Fibroblast of upper back skin (primary cell): Measurements from ENCODE around the gene RFPL3.
A peak's percentile ranks its signal among the peaks of the same experiment; 100 is the strongest.
"Not testable (repeated sequence)": the region's sequence is repeated elsewhere in the genome, so short reads cannot be mapped to it uniquely, and the experiment has no call there.

Source experiments
- DNase-seq: peaks from one replicate; pipeline ENCODE4 v3.0.0-alpha.2; 2013

The RFPL3 gene

DNA sequence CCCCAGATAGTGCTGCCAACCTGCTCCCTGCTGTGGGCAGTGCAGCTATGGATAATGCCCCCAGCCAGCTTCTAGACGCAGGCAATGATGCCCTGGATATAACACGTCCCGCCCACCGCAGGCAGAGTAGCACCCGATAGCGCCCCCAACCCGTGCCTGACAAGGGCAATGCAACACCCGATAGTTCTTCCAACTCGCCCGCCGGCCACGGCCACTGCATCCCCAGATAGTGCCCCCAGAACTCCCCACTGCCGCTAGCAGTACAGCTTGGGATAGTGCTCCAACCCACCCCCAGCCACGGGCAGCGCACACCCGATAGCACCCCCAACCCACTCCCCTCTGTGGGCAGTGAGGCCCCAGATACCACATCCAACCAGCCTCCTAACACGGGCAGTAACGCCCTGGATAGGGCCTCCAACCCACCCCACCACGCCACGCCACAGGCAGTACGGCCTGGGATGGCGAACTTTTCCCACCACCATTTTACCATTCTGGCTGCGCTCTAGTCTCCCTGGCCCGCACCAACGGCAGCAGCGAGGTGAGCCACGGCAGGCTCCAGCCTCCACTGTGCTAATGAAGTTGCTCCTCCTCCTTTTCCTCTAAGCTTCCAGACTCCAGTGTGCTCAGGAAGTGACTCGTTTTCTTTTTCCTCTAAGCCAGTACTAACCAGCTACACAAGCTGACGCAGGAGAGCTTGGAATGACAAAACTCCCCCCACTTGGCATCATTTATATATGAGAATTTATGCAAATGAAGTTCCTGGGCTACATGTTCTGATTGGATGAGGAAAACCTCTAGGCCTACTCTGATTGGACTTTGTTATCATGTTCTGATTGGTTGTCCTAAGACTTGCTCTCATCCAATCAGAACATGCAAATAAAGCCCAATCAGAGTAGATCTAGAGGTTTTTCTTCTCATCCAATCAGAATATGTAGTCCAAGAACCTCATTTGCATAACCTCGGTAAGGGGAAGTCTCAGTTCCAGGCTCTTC lies 3.0 kb upstream of the RFPL3 start:
- peak; percentile 69 for DNase-seq

DNA sequence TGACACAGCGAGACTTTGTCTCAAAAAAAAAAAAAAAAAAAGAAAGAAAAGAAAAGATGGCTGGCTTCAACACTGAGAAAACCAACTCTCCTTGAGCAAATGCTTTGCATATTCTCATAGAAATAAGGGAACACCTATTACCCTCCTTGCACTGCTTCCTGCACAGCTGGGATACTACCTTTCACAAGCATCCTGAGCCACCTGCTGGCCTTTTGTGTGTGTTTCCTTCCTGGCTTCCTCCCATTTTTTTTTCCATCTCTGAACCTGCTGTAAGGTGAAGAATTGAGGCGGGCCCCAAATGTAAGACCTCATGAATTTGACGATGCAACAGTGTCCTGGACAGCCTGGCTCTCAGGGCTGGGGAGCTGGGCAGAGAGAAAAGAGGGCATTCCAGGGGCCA lies 1.9 kb upstream of the RFPL3 start:
- no peak for DNase-seq

DNA sequence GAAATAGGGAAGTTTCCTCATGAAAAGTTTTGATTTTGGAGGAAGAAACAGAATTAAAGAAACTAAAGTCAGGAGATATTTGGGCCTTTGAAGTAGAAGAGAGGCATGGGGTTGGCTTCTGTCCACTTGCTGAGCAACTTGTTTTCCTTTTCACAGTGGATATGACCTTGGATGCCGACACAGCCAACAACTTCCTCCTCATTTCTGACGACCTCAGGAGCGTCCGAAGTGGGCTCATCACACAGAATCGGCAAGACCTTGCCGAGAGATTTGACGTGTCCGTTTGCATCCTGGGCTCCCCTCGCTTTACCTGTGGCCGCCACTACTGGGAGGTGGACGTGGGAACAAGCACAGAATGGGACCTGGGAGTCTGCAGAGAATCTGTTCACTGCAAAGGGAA lies 2.4 kb downstream of the RFPL3 start:
- not testable (repeated sequence) for DNase-seq

DNA sequence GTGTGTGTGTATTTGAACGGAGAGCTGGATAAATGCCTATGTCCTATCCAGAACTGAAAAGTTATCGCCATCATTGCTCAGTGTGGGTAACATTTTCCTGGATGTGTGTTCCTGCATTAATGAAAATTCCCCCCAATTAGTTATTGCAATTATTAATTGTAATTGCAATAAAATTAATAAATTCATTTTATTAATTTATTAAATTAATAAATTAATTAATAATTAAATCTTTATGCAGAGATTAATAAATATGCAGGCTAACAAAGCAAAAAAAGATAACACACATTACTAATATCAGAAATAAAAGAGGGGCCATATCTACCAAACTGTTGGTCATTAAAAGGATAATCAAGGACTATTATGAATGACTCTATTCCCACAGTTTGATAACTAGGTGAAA lies 3.6 kb downstream of the RFPL3 start:
- DNase-seq = no peak

DNA sequence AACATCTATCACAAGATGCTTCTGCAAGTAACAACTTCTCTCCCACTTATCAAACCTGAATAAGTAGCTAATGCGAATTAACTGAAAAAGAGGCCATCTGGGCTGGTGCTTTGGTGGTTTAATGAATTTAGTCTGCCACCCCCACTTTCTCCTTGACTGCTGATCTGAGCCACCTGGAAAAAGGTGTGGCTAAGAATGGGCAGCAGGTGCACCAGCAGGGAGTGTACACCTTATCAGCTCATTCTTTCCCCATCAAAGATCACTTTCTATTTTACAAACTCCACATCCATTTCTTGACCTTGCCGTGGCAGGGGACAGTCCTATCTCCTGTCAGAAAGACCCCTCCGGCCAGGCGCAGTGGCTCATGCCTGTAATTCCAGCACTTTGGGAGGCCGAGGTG lies 6.5 kb downstream of the RFPL3 start:
- no peak for DNase-seq

DNA sequence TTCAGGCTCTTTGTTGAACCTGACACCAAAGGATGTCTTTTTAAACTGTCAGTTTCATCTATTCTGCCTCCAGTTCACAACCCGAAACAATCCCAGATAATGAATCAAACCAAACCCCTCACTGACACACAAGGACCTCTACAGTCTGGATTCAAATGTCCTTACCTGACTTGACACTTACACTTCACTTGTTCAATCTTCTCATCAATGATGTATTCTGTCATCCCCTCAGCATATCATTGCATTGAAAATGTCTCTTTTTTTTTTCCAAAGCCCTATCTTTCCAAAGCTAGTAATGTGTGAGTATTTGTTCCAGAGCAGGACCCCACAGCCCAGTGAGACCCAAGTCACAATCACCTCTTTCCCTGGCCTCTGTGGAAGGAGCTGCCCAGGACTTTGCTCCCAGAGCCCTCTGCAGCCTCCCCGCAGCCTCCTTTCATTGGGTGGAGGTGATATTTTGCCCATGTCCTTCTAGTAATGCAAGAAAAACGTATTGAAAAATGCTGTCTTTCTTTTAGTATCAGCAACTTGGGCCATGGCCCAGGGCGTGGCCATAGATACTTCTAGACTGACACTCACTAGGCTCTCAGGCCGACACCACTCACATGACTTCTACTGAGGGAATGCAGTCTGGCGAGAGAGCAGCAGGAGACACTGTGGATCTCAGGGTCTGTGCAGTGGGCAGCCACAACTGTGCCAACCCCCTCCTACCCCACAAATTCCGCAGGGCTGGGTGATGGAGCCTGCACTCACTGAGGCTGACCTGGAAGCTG lies 18.2 kb downstream of the RFPL3 start:
- no peak for DNase-seq

DNA sequence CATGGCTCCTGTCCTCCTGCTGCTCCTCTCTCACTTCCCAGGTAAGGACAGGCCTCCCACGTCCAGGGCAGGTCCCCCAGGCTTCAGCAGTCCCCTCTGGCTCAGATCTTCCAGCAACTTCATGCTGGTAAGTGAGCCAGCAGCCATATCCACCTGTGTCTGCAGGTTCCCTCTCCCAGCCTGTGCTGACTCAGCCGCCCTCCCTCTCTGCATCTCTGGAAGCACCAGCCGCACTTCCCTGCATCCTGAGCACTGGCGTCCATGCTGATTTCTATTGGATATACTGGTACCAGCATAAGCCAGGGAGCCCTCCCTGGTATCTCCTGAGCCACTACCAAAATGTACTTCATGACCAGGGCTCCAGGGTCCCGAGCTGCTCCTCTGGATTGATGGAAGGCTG lies 19.0 kb downstream of the RFPL3 start:
- no peak for DNase-seq

DNA sequence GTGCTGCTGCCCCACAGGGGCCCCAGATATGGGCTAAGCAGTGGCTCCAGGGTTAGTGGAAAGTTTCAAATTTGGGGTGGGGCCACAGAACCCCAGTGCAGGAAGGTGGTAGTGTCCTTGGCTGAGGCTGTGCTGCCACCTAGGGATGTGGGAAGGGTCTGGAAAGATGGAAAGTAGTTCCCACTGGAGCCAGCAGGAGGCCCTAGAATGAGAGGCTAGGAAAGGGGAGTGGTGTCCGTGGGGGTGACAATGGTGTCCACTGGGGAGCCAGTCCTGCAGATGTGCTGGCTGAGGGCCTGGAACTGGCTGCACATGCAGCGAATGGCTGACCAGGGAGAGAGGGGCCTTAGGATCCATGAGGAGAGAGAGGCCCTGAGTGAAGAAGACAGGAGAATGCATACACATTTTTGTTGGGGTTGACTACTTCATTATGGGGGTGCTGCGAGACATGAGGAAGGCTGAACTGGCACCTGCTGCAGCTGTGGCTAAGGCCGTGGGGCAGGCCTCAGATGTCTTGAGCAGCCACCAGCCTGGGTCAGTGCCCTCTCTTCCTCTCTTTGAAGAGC lies 21.1 kb downstream of the RFPL3 start:
- peak; percentile 32 for DNase-seq

DNA sequence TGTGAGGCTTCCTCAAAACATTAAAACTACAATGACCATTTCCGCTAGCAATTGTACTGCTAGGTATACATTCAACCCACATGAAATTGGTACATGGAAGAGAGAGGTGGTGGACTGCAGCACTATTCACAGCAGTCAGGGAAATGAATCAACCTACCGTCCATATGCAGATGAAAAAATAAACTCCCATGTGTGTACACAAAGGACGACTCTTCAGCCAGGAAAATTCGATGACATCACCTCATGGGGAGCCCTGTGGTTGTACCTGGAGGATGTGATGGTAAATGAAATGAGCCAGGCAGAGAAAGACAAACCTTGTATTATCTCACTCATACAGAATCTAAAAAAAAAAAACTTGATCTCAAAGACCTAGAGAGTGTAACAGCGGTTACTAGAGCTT lies 23.3 kb downstream of the RFPL3 start:
- DNase-seq = no peak

DNA sequence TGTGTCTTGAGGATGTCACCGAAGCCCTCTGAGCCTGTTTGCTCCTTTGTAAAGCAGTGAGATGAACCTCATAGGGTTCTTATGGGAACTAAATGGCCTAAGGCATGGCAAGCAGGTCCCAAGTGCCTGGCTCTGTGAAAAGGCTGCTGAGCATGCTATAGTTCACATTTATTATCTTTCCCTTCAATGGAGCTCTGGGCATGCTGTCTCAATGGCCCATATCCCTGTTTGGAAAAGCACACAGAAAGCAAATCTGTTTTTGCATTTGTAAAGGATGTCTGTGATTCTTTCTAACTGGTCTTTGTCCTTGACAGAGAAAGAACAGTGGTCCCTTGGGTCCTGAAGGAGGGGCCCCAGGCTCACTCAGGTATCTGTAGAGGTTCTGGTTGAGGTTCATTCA lies 28.0 kb downstream of the RFPL3 start:
- no peak for DNase-seq

DNA sequence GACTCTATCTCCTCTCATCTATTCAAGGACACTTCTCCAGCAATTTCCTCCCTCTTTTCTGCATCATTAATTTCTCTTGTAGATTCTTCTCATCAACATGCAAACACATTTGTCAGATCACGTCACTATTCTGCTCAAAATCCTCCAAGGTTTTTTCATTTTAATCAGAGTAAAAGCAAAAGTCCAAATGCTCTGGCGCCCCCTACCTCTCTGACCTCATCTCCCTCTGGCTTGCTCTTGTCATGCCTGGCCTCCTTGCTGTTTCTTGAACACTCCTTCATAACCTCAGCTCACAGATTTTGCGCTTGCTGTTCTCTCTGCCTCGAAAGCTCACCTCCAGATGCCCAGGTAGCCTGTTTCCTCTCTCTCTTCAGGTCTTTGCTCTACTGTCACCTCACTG lies 32.0 kb downstream of the RFPL3 start:
- no peak for DNase-seq

DNA sequence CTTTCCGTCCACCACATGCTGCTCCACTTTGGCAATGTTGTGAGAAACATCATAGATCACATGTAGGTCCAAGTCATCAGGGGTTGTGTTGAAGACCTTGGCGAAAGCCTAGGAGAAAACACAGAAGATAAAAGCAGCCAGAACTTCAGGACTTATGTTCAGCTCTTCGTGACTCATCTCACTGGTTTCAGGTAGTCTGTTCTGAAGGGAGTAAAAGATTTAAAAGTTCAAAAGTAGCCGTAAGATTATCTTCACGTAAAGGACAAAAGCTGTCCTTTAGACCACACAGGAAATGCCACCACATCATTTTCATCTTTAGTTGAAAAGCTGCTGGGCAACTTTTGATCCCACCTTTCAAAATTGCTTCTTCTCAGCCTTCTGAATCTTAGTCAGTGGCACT lies 37.4 kb downstream of the RFPL3 start:
- DNase-seq = no peak

DNA sequence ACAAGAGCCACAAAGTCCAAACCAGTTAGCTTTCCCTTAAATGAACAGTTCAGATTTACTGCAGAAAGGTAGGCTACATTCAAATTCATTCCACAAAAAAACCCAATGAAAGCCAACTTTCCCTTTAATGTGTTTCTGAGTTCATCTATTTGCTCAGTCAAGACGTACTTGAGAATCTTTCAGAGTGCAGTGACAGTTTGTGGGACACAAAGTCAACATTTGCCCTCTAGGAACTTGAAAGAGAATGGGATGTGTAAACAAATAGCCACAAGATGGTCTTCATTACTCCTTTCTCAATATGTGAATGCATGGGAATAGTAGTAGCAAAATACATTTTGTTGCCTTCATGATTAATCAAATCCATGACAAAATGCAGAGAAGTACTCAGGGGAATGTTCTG lies 38.6 kb downstream of the RFPL3 start:
- no peak for DNase-seq

DNA sequence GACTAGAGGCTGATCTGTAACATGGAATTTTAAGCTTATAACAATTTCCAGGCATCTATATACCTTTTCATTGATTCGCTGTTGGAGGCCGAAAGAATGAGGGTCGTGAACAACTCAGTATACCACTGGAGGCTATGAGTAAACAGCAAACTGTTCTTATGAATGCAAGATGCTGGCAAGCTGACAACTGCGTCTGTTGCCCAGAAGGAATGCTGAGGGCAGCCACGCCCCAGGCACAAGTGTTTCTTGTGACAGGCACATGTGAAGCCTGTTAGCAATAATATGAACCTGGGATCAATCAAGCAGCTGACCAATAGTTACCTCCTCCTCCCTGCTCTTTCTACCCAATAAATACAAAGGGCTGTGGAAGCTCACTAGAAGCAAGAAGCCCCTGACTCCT lies 39.1 kb downstream of the RFPL3 start:
- DNase-seq = no peak

DNA sequence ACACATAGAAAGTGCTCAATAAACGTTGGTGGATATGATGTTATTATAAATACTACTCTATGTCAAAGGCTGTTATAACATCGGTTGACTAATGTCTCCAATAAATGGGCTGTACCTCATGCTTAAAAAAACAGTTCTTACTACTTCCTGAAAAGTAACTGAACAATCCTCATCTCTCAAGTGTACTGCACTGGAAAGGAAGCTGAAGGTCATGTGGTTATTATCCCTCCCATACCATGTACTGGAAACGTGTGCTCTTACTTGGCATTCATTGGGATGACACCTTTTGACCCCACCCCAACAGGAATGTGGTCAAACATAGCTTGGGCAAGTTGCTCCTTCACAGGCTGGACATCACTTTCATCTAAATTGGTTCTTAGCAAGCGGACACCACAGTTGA lies 43.8 kb downstream of the RFPL3 start:
- no peak for DNase-seq

DNA sequence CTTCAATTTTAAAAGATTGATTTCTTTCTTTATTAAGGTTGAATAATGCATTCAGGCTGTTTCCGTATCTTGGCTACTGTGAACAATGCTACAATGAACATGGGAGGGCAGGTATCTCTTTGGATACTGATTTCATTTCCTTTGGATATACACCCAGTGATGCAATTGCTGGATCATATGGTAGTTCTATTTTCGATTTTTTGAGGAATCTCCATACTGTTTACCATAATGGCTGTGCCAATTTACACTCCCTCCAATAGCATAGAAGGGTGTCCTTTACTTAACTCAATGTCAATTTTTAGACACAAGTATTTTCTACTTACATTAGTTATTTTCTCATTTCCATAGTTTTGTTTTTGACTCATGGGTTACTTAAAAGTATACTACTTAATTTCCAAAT lies 46.4 kb downstream of the RFPL3 start:
- DNase-seq = no peak

DNA sequence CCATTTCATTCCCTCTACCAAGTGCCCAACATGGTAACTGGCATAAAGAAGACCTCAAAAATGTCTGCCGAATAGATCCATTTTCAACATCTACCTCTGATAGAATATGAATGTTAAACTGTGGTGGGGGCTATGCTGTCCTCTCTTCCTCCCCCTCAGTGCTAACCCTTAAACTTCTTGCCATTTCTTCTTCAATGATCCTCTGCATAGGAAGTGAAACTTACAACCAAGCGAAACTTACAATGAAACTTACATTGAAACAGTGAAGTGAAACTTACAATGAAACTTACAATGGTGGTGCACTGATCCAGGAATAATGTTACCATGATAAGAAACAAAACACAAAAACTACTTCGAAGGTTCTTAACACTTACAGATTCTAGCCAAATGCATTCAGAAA lies 49.6 kb downstream of the RFPL3 start:
- no peak for DNase-seq

DNA sequence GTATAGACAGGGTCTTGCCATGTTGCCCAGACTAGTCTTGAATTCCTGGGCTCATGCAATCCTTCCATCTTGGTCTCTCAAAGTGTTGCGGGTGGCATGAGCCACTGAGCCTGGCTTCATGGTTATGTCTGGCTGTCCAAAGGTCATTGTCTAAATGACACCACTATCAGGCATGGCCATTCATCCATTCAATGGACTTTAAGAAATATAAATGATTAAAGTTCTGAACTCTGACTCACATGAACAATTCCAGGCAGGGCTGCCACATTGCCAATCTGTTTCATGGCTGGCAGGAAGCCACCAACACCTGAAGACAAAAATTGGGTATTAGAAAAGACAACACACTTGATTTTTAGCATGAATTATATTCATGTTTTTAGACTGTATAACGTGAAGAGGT lies 50.3 kb downstream of the RFPL3 start:
- no peak for DNase-seq

DNA sequence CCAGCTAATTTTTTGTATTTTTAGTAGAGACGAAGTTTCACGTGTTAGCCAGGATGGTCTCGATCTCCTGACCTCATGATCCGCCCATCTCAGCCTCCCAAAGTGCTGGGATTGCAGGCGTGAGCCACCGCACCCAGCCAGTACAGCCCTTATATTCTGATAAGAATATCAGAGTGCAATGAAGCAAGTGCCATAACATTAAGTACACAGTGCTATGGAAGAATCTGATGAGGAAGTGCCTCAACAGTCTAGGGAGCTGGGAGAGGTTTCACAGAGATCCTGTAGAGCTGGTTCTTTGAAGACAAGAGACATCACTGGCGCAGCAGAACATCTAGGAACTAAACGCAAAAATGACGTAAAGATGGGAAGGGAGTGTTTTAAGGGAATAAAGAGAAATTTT lies 52.3 kb downstream of the RFPL3 start:
- no peak for DNase-seq

DNA sequence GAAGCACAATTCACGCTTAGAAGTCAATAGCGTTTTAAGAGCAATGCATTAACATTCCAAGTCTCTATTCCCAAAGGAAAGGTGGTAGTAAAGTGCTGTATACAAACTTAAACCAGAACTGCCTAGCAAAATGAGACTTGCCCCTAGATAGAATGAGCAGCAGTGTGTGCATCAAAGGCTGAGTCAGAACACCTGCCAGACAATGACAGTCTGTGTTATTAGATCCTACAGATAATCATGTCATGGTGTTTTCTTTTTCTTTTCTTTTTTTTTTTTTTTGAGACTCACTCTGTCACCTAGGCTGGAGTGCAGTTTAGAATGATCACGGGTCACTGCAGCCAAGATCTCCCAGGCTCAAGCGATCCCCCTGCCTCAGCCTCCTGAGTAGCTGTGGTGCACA lies 52.8 kb downstream of the RFPL3 start:
- no peak for DNase-seq
